HEK293 (cell line): Measurements from ENCODE around the gene DAAM1.

ENCODE experiments used
- CTCF ChIA-PET: fragments of 350-600 bp; formaldehyde crosslinking; extraction: SDS; loops from one replicate; lab custom pipeline; 2021; ENCODE audit warnings: antibody characterized with exemption; lab: Yijun Ruan, JAX
- POLR2A ChIA-PET: fragments of 300-600 bp; formaldehyde crosslinking; extraction: SDS; loops from one replicate; lab custom pipeline; 2020; ENCODE audit warnings: antibody characterized with exemption, inconsistent platforms; lab: Yijun Ruan, JAX
- H3K27ac ChIP-seq: fragments of 200-500 bp; sonication (Bioruptor generic); 2 replicates; pipeline ENCODE4 v1.5.1; 2014; ENCODE audit warnings: low read depth, low read length, control low read depth, inconsistent platforms; ENCODE audit errors: extremely low read depth
- H3K36me3 ChIP-seq, 2 experiments: fragments of 200-500 bp in 1 of 2; sonication (Bioruptor generic) in 1 of 2; 1 replicate in 1 of 2; 2 replicates in 1 of 2; pipeline ENCODE4 v1.5.1; 2014 to 2017; ENCODE audit warnings: inconsistent platforms in 2 of 2, low read length in 2 of 2; ENCODE audit not compliant: control insufficient read depth in 2 of 2, insufficient read depth in 1 of 2
- H3K4me1 ChIP-seq: fragments of 200-500 bp; sonication (Bioruptor generic); 2 replicates; pipeline ENCODE4 v1.5.1; 2014; ENCODE audit warnings: mild to moderate bottlenecking, low read length, inconsistent platforms; ENCODE audit not compliant: control insufficient read depth, insufficient read depth
- H3K4me3 ChIP-seq: 2 replicates; pipeline ENCODE4 v1.5.1; 2011; ENCODE audit warnings: low read depth, mild to moderate bottlenecking, control low read depth, low read length, moderate library complexity
- H3K9me3 ChIP-seq: fragments of 200-500 bp; sonication (Bioruptor generic); 2 replicates; pipeline ENCODE4 v1.5.1; 2014; ENCODE audit warnings: low read depth, low read length, inconsistent platforms; ENCODE audit not compliant: control insufficient read depth, insufficient read depth
- BCL11B ChIP-seq: fragments of 450-650 bp; formaldehyde crosslinking; IDR thresholded peaks from 2 replicates; pipeline ENCODE4 v1.5.1; 2016; ENCODE audit warnings: low read depth, missing biosample characterization, missing genetic modification characterization
- IKZF3 ChIP-seq: fragments of 450-650 bp; IDR thresholded peaks from 2 replicates; pipeline ENCODE4 v1.5.0; 2018; ENCODE audit warnings: missing biosample characterization, mild to moderate bottlenecking, missing genetic modification characterization, moderate library complexity
- PRDM1 ChIP-seq: fragments of 450-650 bp; formaldehyde crosslinking; IDR thresholded peaks from 2 replicates; pipeline ENCODE4; 2016; ENCODE audit warnings: missing biosample characterization, missing genetic modification characterization
- SP2 ChIP-seq: fragments of 450-650 bp; formaldehyde crosslinking; IDR thresholded peaks from 2 replicates; pipeline ENCODE4 v1.5.1; 2016; ENCODE audit warnings: missing biosample characterization, missing genetic modification characterization
- TCF7L2 ChIP-seq: IDR thresholded peaks from 2 replicates; pipeline ENCODE4 v1.6.1; 2011; ENCODE audit warnings: low read depth, mild to moderate bottlenecking, inconsistent platforms, low read length, moderate library complexity, borderline replicate concordance
- TRIM28 ChIP-seq: IDR thresholded peaks from 2 replicates; pipeline ENCODE4 v1.6.1; 2011; ENCODE audit warnings: low read length, control low read depth, borderline replicate concordance
- ZFHX2 ChIP-seq: fragments of 450-650 bp; formaldehyde crosslinking; conservative IDR thresholded peaks from 2 replicates; pipeline ENCODE4 v1.5.1; 2016; ENCODE audit warnings: missing biosample characterization, missing genetic modification characterization
- ZFP69B ChIP-seq: fragments of 450-650 bp; formaldehyde crosslinking; IDR thresholded peaks from 2 replicates; pipeline ENCODE4 v1.5.1; 2016; ENCODE audit warnings: missing biosample characterization, missing genetic modification characterization
- ZNF350 ChIP-seq: fragments of 450-650 bp; formaldehyde crosslinking; IDR thresholded peaks from 2 replicates; pipeline ENCODE4 v1.5.0; 2017; ENCODE audit warnings: missing biosample characterization, mild to moderate bottlenecking, missing genetic modification characterization
- ZNF529 ChIP-seq: fragments of 450-650 bp; formaldehyde crosslinking; IDR thresholded peaks from 2 replicates; pipeline ENCODE4 v1.5.1; 2017; ENCODE audit warnings: missing genetic modification characterization, missing biosample characterization; ENCODE audit not compliant: insufficient replicate concordance
- ZNF571 ChIP-seq: fragments of 450-650 bp; formaldehyde crosslinking; IDR thresholded peaks from 2 replicates; pipeline ENCODE4 v1.5.0; 2017; ENCODE audit warnings: missing biosample characterization, missing genetic modification characterization
- ZNF585B ChIP-seq: fragments of 450-650 bp; formaldehyde crosslinking; IDR thresholded peaks from 2 replicates; pipeline ENCODE4 v1.5.1; 2016; ENCODE audit warnings: missing biosample characterization, missing genetic modification characterization
- ZNF747 ChIP-seq: fragments of 450-650 bp; formaldehyde crosslinking; IDR thresholded peaks from 2 replicates; pipeline ENCODE4 v1.5.1; 2016; ENCODE audit warnings: missing biosample characterization, missing genetic modification characterization
- TF ChIP-seq, protein P1 (sequence below): fragments of 450-650 bp; formaldehyde crosslinking; IDR thresholded peaks from 2 replicates; pipeline ENCODE4 v1.5.1; 2017; ENCODE audit warnings: missing biosample characterization, mild to moderate bottlenecking, missing genetic modification characterization, moderate library complexity
- TF ChIP-seq, protein P2 (sequence below): fragments of 450-650 bp; formaldehyde crosslinking; IDR thresholded peaks from 2 replicates; pipeline ENCODE4 v1.5.1; 2016; ENCODE audit warnings: missing biosample characterization, missing genetic modification characterization
- TF ChIP-seq, protein P3 (sequence below): fragments of 450-650 bp; formaldehyde crosslinking; IDR thresholded peaks from 2 replicates; pipeline ENCODE4 v1.5.1; 2016; ENCODE audit warnings: missing biosample characterization, missing genetic modification characterization

DAAM1 gene

DNA sequence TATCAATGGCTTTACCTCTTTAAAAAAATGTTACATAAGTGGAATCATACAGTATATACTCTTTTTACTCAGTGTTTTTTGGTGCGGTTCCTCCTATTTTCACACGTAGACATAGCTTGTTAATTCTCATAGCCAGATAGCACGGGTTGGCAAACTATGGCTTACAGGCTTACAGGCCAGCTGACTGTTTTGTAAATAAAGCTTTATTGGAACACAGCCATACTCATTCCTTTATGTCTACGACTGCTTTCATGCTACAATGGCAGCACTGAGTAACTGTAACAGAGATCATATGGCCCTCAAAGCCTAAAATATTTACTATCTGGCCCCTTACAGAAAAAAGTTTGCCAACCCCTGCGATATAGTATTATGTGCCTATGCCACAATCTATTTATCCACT lies 5.8 kb upstream of the DAAM1 start:
- CTCF ChIA-PET = no interaction called here
- POLR2A ChIA-PET = no interaction called here

DNA sequence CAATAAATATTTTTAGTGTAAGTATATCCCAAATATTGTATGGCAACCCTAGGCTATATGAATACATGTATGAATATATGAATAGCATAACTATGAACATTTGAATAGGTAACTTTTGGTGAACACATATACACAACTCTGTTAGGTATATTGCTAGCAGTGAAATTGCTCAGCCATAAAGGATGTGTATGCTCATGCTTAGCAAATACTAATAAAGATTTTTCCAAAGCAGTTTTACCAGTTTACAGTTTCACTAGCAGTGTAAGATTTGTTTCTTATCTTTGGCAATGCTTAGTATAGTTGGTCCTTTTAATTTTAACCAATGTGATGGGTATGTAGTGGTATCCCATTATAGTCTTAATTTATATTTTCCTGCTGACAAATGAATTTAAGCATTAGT lies 5.3 kb upstream of the DAAM1 start:
- H3K9me3 ChIP-seq = no peaks in the 10 kb centered on the region
- no peaks in the 10 kb centered on the region for H3K36me3 ChIP-seq
- H3K4me3 ChIP-seq = no peak overlapping the region
- peaks cover 2% of the 10 kb centered on the region for H3K4me1 ChIP-seq
- CTCF ChIA-PET = no interaction called here
- TF ChIP-seq ZFP69B (tag by site-specific recombination) (no peak), ZNF571 (tag by site-specific recombination) (no peak)
- TF ChIP-seq, protein P1, sequence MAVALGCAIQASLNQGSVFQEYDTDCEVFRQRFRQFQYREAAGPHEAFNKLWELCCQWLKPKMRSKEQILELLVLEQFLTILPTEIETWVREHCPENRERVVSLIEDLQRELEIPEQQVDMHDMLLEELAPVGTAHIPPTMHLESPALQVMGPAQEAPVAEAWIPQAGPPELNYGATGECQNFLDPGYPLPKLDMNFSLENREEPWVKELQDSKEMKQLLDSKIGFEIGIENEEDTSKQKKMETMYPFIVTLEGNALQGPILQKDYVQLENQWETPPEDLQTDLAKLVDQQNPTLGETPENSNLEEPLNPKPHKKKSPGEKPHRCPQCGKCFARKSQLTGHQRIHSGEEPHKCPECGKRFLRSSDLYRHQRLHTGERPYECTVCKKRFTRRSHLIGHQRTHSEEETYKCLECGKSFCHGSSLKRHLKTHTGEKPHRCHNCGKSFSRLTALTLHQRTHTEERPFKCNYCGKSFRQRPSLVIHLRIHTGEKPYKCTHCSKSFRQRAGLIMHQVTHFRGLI (tag by site-specific recombination) = no peak
- POLR2A ChIA-PET = no interaction called here
- H3K27ac ChIP-seq = no peak overlapping the region

More for the DNA sequence above, 5.8 kb upstream of the DAAM1 start:
- Histone ChIP-seq H3K4me3 (no peak overlapping the region), H3K36me3 (no peaks in the 10 kb centered on the region), H3K9me3 (no peaks in the 10 kb centered on the region), H3K27ac (no peak overlapping the region), H3K4me1 (peaks cover 2% of the 10 kb centered on the region)
- TF ChIP-seq PRDM1 = no peak
- TF ChIP-seq, protein P2, sequence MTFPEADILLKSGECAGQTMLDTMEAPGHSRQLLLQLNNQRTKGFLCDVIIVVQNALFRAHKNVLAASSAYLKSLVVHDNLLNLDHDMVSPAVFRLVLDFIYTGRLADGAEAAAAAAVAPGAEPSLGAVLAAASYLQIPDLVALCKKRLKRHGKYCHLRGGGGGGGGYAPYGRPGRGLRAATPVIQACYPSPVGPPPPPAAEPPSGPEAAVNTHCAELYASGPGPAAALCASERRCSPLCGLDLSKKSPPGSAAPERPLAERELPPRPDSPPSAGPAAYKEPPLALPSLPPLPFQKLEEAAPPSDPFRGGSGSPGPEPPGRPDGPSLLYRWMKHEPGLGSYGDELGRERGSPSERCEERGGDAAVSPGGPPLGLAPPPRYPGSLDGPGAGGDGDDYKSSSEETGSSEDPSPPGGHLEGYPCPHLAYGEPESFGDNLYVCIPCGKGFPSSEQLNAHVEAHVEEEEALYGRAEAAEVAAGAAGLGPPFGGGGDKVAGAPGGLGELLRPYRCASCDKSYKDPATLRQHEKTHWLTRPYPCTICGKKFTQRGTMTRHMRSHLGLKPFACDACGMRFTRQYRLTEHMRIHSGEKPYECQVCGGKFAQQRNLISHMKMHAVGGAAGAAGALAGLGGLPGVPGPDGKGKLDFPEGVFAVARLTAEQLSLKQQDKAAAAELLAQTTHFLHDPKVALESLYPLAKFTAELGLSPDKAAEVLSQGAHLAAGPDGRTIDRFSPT = no peak
- TF ChIP-seq IKZF3 (tag by site-specific recombination) = no peak

DNA sequence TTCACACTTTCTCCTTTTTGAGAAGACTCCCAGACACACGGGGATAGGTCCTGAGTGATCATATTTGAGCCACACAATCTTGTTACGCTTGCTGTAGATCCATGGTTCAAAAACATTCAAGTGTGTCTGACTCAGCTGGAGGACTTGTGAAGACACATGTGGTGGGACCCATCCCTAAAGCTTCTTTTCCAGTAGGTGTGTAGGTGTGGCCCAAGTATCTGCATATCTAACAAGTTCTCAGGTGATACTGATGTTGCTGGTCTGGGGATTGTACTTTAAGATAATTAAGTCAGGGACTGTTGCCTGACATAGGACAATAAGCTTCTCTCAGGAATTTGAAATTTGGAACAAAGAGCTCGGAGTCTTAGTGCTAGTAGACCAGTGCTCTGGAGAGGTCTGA lies 4.1 kb upstream of the DAAM1 start:
- Histone ChIP-seq H3K4me3 (no peak overlapping the region), H3K36me3 (no peaks in the 10 kb centered on the region), H3K9me3 (no peaks in the 10 kb centered on the region), H3K27ac (no peak overlapping the region), H3K4me1 (peaks cover 2% of the 10 kb centered on the region)
- ChIA-PET POLR2A (no interaction called here), CTCF (no interaction called here)
- TF ChIP-seq ZFHX2 (tag by site-specific recombination) (no peak), ZNF350 (tag by site-specific recombination) (no peak), ZNF747 (no peak), SP2 (tag by site-specific recombination) (no peak), BCL11B (no peak), ZNF529 (no peak), ZNF585B (tag by site-specific recombination) (no peak), TRIM28 (no peak), TCF7L2 (no peak)
- TF ChIP-seq, protein P3, sequence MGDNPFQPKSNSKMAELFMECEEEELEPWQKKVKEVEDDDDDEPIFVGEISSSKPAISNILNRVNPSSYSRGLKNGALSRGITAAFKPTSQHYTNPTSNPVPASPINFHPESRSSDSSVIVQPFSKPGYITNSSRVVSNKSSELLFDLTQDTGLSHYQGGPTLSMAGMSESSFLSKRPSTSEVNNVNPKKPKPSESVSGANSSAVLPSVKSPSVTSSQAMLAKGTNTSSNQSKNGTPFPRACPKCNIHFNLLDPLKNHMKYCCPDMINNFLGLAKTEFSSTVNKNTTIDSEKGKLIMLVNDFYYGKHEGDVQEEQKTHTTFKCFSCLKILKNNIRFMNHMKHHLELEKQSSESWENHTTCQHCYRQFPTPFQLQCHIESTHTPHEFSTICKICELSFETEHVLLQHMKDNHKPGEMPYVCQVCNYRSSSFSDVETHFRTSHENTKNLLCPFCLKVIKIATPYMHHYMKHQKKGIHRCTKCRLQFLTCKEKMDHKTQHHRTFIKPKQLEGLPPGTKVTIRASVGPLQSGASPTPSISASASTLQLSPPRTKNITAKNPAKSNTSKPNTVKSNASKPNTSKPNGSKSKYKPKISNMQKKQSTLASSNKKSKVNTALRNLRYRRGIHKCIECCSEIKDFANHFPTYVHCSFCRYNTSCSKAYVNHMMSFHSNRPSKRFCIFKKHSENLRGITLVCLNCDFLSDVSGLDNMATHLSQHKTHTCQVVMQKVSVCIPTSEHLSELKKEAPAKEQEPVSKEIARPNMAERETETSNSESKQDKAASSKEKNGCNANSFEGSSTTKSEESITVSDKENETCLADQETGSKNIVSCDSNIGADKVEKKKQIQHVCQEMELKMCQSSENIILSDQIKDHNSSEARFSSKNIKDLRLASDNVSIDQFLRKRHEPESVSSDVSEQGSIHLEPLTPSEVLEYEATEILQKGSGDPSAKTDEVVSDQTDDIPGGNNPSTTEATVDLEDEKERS (tag by site-specific recombination) = no peak
